ENCODE data around the gene PROK1. TPM values are rescaled to one million over a fixed set of nuclear protein-coding genes. Genes with fewer than 3 reads are reported as not detected.

PROK1 gene
- total RNA-seq, 4 donors from 2014 or later: 0.35 to 2.3 TPM; not detected in 2

DNA sequence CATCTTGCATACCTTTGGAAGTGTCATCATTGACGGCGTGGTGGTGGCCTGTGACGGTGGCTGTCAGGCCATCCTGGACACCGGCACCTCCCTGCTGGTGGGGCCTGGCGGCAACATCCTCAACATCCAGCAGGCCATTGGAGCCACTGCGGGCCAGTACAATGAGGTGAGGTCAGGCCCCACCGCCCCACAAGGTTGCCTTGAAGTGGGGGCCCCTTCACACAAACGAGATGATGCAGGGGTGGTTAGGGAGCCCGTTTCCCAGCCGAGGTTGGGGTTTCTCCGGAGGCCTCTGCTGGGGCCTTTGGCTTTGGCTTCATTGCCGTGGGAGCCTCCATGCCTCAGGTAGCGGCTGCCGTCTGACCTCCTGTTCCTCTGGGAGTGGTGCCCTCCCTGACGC is 38.5 kb downstream of the PROK1 start:
- intact Hi-C loops (cut with DNase I): no loop called here
- Histone ChIP-seq H3K27me3 (no peaks in the 10 kb centered on the region), H3K36me3 (no peaks in the 10 kb centered on the region), H3K27ac (no peak overlapping the region), H3K4me3 (no peak overlapping the region), H3K4me1 (peaks cover 0 to 17% (median 11%) of the 10 kb centered on the region in 3 donors), H3K9me3 (no peaks in the 10 kb centered on the region)
- DNase-seq: no peak
- 100% methylated on average over 2 to 8 of the region's 15 CpGs for WGBS, 2 donors
- no peak for TF ChIP-seq CTCF (IDR thresholded peaks at IDR 0.05)
- no peak for TF ChIP-seq POLR2A (IDR thresholded peaks at IDR 0.05)

DNA sequence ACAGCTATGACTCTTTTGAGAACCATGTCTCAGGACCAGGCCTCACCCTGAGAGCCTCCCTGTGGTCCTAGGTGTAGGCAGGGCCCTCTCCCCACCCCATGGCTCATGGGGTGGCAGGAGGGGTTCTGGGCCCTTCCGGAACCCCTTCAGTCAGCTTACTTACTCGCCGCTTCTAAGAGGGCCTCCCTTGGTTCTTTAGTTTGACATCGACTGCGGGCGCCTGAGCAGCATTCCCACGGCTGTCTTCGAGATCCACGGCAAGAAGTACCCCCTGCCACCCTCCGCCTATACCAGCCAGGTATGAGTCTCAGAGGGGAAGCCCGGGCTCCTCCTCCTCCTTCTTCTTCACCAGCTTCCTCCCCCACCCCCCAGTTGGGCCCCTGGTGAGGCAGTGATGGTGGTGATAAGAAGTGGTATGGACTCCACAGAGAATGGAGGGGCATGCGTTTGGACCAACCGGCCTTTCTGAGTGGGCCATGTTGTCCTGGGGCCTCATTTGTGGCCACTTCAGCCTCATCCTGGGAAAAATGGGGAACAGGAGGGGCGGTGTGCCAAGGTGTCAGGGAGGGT is 39.1 kb downstream of the PROK1 start:
- DNase-seq: no peak
- Histone ChIP-seq H3K9me3 (no peaks in the 10 kb centered on the region), H3K36me3 (no peaks in the 10 kb centered on the region), H3K4me1 (peaks cover 5 to 23% (median 16%) of the 10 kb centered on the region in 3 donors), H3K27ac (no peak overlapping the region), H3K4me3 (no peak overlapping the region), H3K27me3 (no peaks in the 10 kb centered on the region)
- intact Hi-C loops (cut with DNase I): no loop called here
- TF ChIP-seq CTCF (IDR thresholded peaks at IDR 0.05) (no peak), POLR2A (IDR thresholded peaks at IDR 0.05) (no peak)
- 87 to 90% methylated on average over 2 to 6 of the region's 14 CpGs for WGBS, 2 donors

GRCh38 chr1:110490791-110491451 is 40.0 kb downstream of the PROK1 start:
- no peaks in the 10 kb centered on the region for H3K36me3 ChIP-seq
- DNase-seq: no peak
- peaks cover 7 to 32% (median 17%) of the 10 kb centered on the region in 3 donors for H3K4me1 ChIP-seq
- no peaks in the 10 kb centered on the region for H3K9me3 ChIP-seq
- 61 to 84% methylated on average over 10 of the region's 11 CpGs for WGBS, 2 donors
- intact Hi-C loops (cut with DNase I): no loop called here
- H3K4me3 ChIP-seq: no peak overlapping the region
- TF ChIP-seq CTCF (IDR thresholded peaks at IDR 0.05) (no peak), POLR2A (IDR thresholded peaks at IDR 0.05) (no peak)
- H3K27me3 ChIP-seq: no peaks in the 10 kb centered on the region
- H3K27ac ChIP-seq: no peak overlapping the region

GRCh38 chr1:110492573-110492972 is 41.6 kb downstream of the PROK1 start:
- DNase-seq: no peak
- no peak for TF ChIP-seq POLR2A (IDR thresholded peaks at IDR 0.05)
- TF ChIP-seq CTCF (IDR thresholded peaks at IDR 0.05): no peak
- Histone ChIP-seq H3K4me3 (no peak overlapping the region), H3K27me3 (no peaks in the 10 kb centered on the region), H3K36me3 (no peaks in the 10 kb centered on the region), H3K4me1 (peaks cover 7 to 28% (median 13%) of the 10 kb centered on the region in 3 donors), H3K27ac (no peak overlapping the region), H3K9me3 (no peaks in the 10 kb centered on the region)
- 85 to 92% methylated on average over 6 to 7 of the region's 7 CpGs for WGBS, 2 donors
- intact Hi-C loops (cut with DNase I): no loop called here

DNA sequence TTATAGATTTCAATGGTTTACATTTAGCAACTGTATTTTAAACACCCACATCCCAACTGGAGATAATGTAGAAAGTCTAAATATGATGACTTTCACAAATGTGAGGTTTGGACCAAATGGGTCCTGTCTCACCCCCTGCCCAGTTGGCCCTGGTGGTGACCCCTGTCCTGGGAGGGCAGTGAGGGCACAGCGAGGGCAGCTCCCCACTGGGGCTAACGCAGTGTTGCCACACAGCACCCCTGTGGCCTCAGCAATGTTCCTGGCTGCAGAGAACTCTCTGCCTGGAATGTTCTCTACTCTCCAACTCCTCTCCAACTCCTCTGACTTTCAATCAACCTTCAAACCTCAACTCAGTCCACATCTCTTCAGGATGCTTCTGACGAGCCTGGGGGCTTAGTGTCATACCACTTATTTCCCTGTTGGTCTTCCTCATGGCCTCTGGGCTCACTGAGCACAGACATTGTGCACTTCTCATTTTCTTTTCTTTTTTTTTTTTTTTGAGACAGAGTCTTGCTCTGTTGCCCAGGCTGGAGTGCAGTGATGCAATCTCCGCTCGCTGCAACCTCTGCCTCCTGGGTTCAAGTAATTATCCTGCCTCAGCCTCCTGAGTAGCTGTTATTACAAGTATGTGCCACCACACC is 42.2 kb downstream of the PROK1 start:
- no peak overlapping the region for H3K4me3 ChIP-seq
- H3K36me3 ChIP-seq: no peaks in the 10 kb centered on the region
- WGBS, 2 donors: 83 to 86% methylated on average over 5 of the region's 5 CpGs
- no peaks in the 10 kb centered on the region for H3K9me3 ChIP-seq
- intact Hi-C loops (cut with DNase I): no loop called here
- TF ChIP-seq CTCF (IDR thresholded peaks at IDR 0.05): no peak
- no peak for TF ChIP-seq POLR2A (IDR thresholded peaks at IDR 0.05)
- no peak for DNase-seq
- H3K4me1 ChIP-seq: peaks cover 7 to 22% (median 11%) of the 10 kb centered on the region in 3 donors
- H3K27me3 ChIP-seq: no peaks in the 10 kb centered on the region
- no peak overlapping the region for H3K27ac ChIP-seq
